Activated naive CD4-positive, alpha-beta T cell treated with anti-CD3 and anti-CD28 coated beads, Interleukin-2, amount 10 ng/mL, durations not matched to agents 7 days and 5 days (primary cell): ENCODE measurements around the gene KLHL36.
A peak's percentile ranks its signal among the peaks of the same experiment; 100 is the strongest.

ENCODE experiments used
- CTCF ChIA-PET: fragments of 350-600 bp; sonication (Branson Sonifier 250); formaldehyde crosslinking; loops from one replicate; lab custom pipeline; 2021; ENCODE audit warnings: antibody characterized with exemption; lab: Charles Lee
- DNase-seq: peaks from one replicate; pipeline ENCODE4 v3.0.0-alpha.2; 2020
- H3K27ac Mint-ChIP-seq: one replicate; pipeline ENCODE4 v1.8.0; 2021; ENCODE audit warnings: mild to moderate bottlenecking, moderate library complexity, mixed read lengths
- H3K27me3 Mint-ChIP-seq: one replicate; pipeline ENCODE4 v1.8.0; 2021; ENCODE audit warnings: mild to moderate bottlenecking, mixed read lengths
- H3K36me3 Mint-ChIP-seq: one replicate; pipeline ENCODE4 v1.8.0; 2021; ENCODE audit warnings: mixed read lengths
- H3K4me1 Mint-ChIP-seq: one replicate; pipeline ENCODE4 v1.8.0; 2021; ENCODE audit warnings: mixed read lengths
- H3K4me3 Mint-ChIP-seq: one replicate; pipeline ENCODE4 v1.8.0; 2021; ENCODE audit warnings: mild to moderate bottlenecking, moderate library complexity, mixed read lengths
- H3K9me3 Mint-ChIP-seq: one replicate; pipeline ENCODE4 v1.8.0; 2021; ENCODE audit warnings: mixed read lengths

Gene KLHL36

GRCh38 chr16:84704253-84704652 lies 55.9 kb downstream of the KLHL36 start:
- no peak overlapping the region for H3K4me3 Mint-ChIP-seq
- H3K36me3 Mint-ChIP-seq, result peaks cover 12% of the 10 kb centered on the region
- CTCF ChIA-PET, result interaction anchor here (1.7 kb wide), 1 partner anchor 32 kb away, joined by 7 read pairs; no protein-coding TSS in a partner anchor
- DNase-seq, result no peak
- H3K27me3 Mint-ChIP-seq, result no peaks in the 10 kb centered on the region
- peaks cover 54% of the 10 kb centered on the region for H3K4me1 Mint-ChIP-seq
- no peaks in the 10 kb centered on the region for H3K9me3 Mint-ChIP-seq
- H3K27ac Mint-ChIP-seq, result no peak overlapping the region

DNA sequence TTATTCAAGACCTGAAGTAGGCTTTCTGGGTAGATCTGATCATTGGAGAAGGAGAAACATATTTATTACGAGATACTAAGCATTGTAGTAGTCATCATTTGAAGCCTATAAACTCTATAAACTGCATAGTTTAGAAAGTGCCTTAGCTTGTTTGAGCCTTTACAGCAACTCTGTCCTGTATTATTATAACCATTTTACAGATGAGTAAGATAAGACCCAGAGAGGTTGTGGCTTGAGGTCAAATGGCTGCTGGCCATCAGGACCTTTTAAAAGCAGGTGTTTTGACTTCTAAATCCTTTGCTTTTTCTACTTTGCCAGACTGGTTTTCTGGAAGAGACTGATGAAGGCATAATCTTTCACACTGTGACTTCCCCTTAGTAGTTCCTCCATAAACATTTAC lies 58.5 kb downstream of the KLHL36 start:
- no peak for DNase-seq
- Mint-ChIP-seq H3K27ac (no peak overlapping the region), H3K4me1 (peaks cover 50% of the 10 kb centered on the region), H3K36me3 (peaks cover 14% of the 10 kb centered on the region), H3K4me3 (no peak overlapping the region), H3K9me3 (no peaks in the 10 kb centered on the region), H3K27me3 (no peaks in the 10 kb centered on the region)
- CTCF ChIA-PET, result no interaction called here

DNA sequence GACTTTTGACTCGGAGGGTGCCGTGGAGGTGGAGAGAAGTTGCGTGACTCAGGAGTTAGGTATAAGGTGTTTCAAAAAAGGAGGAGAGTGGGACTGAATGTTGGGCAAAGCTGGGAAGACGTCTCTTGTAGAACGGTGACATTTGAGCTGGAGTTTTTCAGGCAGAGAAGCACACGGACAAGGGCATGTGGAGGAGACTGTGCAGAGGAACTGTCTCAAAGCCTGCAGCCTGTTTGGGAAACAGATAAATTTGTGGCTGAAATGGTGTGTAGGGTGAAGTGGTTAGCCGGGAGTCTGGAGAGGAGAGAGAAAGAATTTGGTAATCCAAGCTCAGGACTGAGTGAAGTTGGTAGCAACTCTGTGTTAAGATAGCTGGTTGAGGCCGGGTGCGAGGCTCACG lies 61.3 kb downstream of the KLHL36 start:
- Mint-ChIP-seq H3K4me3 (no peak overlapping the region), H3K27me3 (no peaks in the 10 kb centered on the region), H3K4me1 (peaks cover 36% of the 10 kb centered on the region)

DNA sequence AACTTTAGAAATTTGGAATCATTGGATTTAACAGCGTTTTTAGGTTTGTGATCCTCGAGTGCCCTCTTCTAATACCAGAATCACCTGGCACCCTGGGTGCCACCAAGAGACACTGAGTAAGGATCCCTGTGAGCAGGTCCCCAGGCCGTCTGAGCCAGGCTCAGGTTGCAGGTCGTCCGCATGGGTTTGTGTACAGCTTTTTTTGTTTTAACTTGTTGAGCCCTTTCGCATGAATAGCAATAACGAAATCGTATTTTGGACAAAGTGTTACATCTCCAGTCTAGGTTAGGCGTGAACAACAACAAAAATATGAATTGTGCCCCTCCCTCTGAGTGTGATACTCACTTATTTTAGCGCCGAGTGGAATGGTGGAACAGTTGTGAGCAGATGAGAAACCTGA lies 62.4 kb downstream of the KLHL36 start:
- H3K9me3 Mint-ChIP-seq, result no peaks in the 10 kb centered on the region
- H3K4me3 Mint-ChIP-seq, result no peak overlapping the region
- CTCF ChIA-PET, result interaction anchor here (0.6 to 0.8 kb wide), 3 partner anchors 15 to 236 kb away, joined by 3 read pairs; no protein-coding TSS in a partner anchor
- no peak for DNase-seq
- H3K27ac Mint-ChIP-seq, result no peak overlapping the region
- peaks cover 8% of the 10 kb centered on the region for H3K36me3 Mint-ChIP-seq
- H3K27me3 Mint-ChIP-seq, result no peaks in the 10 kb centered on the region
- H3K4me1 Mint-ChIP-seq, result peaks cover 28% of the 10 kb centered on the region

More for the DNA sequence above, 61.3 kb downstream of the KLHL36 start:
- no peaks in the 10 kb centered on the region for H3K9me3 Mint-ChIP-seq
- H3K36me3 Mint-ChIP-seq, result peaks cover 10% of the 10 kb centered on the region
- CTCF ChIA-PET, result no interaction called here
- DNase-seq, result no peak
- peak overlapping the region; percentile 12 for H3K27ac Mint-ChIP-seq
